GM19452 (cell line): ENCODE measurements around the gene PET100.

Experiments used
- ATAC-seq: cut with Tn5 transposase; IDR thresholded peaks from one replicate; pipeline ENCODE4 v1.9.1; 2021; ENCODE audit not compliant: unreplicated experiment

Gene PET100

GRCh38 chr19:7647156-7647555, 17.6 kb downstream of the PET100 start:
- ATAC-seq, result no peak

GRCh38 chr19:7648265-7649014, 18.8 kb downstream of the PET100 start:
- ATAC-seq, result no peak

GRCh38 chr19:7650148-7650547, 20.6 kb downstream of the PET100 start:
- ATAC-seq, result no peak

- no peak for ATAC-seq
Measured at GRCh38 chr19:7652061-7652641, 22.6 kb downstream of the PET100 start.

- ATAC-seq, result no peak
Measured at GRCh38 chr19:7654401-7654800, 24.8 kb downstream of the PET100 start.

GRCh38 chr19:7655581-7655980, 26.0 kb downstream of the PET100 start:
- ATAC-seq, result no peak

GRCh38 chr19:7657131-7657751, 27.6 kb downstream of the PET100 start:
- ATAC-seq, result no peak

GRCh38 chr19:7658219-7658686, 28.7 kb downstream of the PET100 start:
- ATAC-seq, result no peak

- ATAC-seq, result no peak
Measured at GRCh38 chr19:7661744-7662538, 32.3 kb downstream of the PET100 start.

GRCh38 chr19:7662657-7663056, 33.1 kb downstream of the PET100 start:
- no peak for ATAC-seq

- no peak for ATAC-seq
Measured at GRCh38 chr19:7663706-7664105, 34.1 kb downstream of the PET100 start.

GRCh38 chr19:7665076-7665475, 35.5 kb downstream of the PET100 start:
- no peak for ATAC-seq

GRCh38 chr19:7668842-7669241, 39.2 kb downstream of the PET100 start, which contains the start of gene RETN:
RETN (plus strand) TSS chr19:7669049; CDS start chr19:7669327, 278 bp downstream.
- no peak for ATAC-seq

- ATAC-seq, result no peak
Measured at GRCh38 chr19:7669641-7670040, 40.0 kb downstream of the PET100 start.

GRCh38 chr19:7670150-7670783, 40.7 kb downstream of the PET100 start:
- ATAC-seq, result no peak

- no peak for ATAC-seq
Measured at GRCh38 chr19:7670790-7671189, 41.2 kb downstream of the PET100 start.

- ATAC-seq, result no peak
Measured at GRCh38 chr19:7672522-7672921, 42.9 kb downstream of the PET100 start.

GRCh38 chr19:7674010-7675005, 44.7 kb downstream of the PET100 start:
- no peak for ATAC-seq

GRCh38 chr19:7676376-7676775, 46.8 kb downstream of the PET100 start:
- ATAC-seq, result no peak

GRCh38 chr19:7676854-7677253, 47.3 kb downstream of the PET100 start, which contains the start of gene MCEMP1:
MCEMP1 (plus strand) TSS chr19:7677090; CDS start chr19:7677121, 31 bp downstream.
- ATAC-seq, result no peak
